Measurements from ENCODE around the gene ACVR1.

Gene ACVR1

GRCh38 chr2:157835425-157835824 lies 40.7 kb downstream of the ACVR1 start:
- DNase-seq (ENCODE audit: low read depth), result no peak
- H3K4me3 ChIP-seq (ENCODE audit: low read depth, low read length), result no peak overlapping the region
- TF ChIP-seq CTCF (IDR thresholded peaks at IDR 0.05; ENCODE audit: insufficient read depth, low read depth, low read length, missing control alignments), result no peak

GRCh38 chr2:157835006-157835405 lies 41.1 kb downstream of the ACVR1 start:
- DNase-seq (ENCODE audit: low read depth), result no peak
- TF ChIP-seq CTCF (IDR thresholded peaks at IDR 0.05; ENCODE audit: insufficient read depth, low read depth, low read length, missing control alignments), result no peak
- H3K4me3 ChIP-seq (ENCODE audit: low read depth, low read length), result no peak overlapping the region

- H3K4me3 ChIP-seq (ENCODE audit: low read depth, low read length), result no peak overlapping the region
These were observed 42.4 kb downstream of the ACVR1 start for GRCh38 chr2:157833721-157834120.

GRCh38 chr2:157831573-157832315 lies 44.4 kb downstream of the ACVR1 start:
- DNase-seq (ENCODE audit: low read depth), result no peak
- TF ChIP-seq CTCF (IDR thresholded peaks at IDR 0.05; ENCODE audit: insufficient read depth, low read depth, low read length, missing control alignments), result no peak

More at GRCh38 chr2:157833721-157834120, 42.4 kb downstream of the ACVR1 start:
- DNase-seq (ENCODE audit: low read depth), result no peak
- no peak for TF ChIP-seq CTCF (IDR thresholded peaks at IDR 0.05; ENCODE audit: insufficient read depth, low read depth, low read length, missing control alignments)

GRCh38 chr2:157830696-157831570 lies 45.2 kb downstream of the ACVR1 start:
- DNase-seq (ENCODE audit: low read depth), result no peak
- no peak overlapping the region for H3K4me3 ChIP-seq (ENCODE audit: low read depth, low read length)
- TF ChIP-seq CTCF (IDR thresholded peaks at IDR 0.05; ENCODE audit: insufficient read depth, low read depth, low read length, missing control alignments), result no peak

More at GRCh38 chr2:157831573-157832315, 44.4 kb downstream of the ACVR1 start:
- H3K4me3 ChIP-seq (ENCODE audit: low read depth, low read length), result no peak overlapping the region

- no peak overlapping the region for H3K4me3 ChIP-seq (ENCODE audit: low read depth, low read length)
- no peak for TF ChIP-seq CTCF (IDR thresholded peaks at IDR 0.05; ENCODE audit: insufficient read depth, low read depth, low read length, missing control alignments)
- no peak for DNase-seq (ENCODE audit: low read depth)
These were observed 45.9 kb downstream of the ACVR1 start for GRCh38 chr2:157830266-157830665.

Measured in GM12865 (cell line).